Nephron (organoid): ENCODE measurements around the gene DENND1A.

Experiments used
- H3K27ac Mint-ChIP-seq, 3 experiments: 2 replicates each; pipeline ENCODE4 v1.8.0; 2020; ENCODE audit warnings: mixed read lengths in 3 of 3, mild to moderate bottlenecking in 2 of 3, moderate library complexity in 1 of 3
- H3K27me3 Mint-ChIP-seq: 2 replicates; pipeline ENCODE4 v1.8.0; 2021; ENCODE audit warnings: low read depth, mild to moderate bottlenecking, moderate library complexity, mixed read lengths
- H3K36me3 Mint-ChIP-seq: 2 replicates; pipeline ENCODE4 v1.8.0; 2020; ENCODE audit warnings: low read depth, mixed read lengths
- H3K4me1 Mint-ChIP-seq: 2 replicates; pipeline ENCODE4 v1.8.0; 2020; ENCODE audit warnings: mixed read lengths
- H3K4me3 Mint-ChIP-seq, 3 experiments: 2 replicates each; pipeline ENCODE4 v1.8.0; 2020; ENCODE audit warnings: mild to moderate bottlenecking in 3 of 3, mixed read lengths in 3 of 3, moderate library complexity in 2 of 3
- H3K9me3 Mint-ChIP-seq: 2 replicates; pipeline ENCODE4 v1.8.0; 2020; ENCODE audit warnings: mixed read lengths
- TF ChIP-seq, protein P1 (sequence below), 3 experiments: fragments of 200-600 bp; sonication (generic); IDR thresholded peaks; one replicate each; pipeline ENCODE4 v1.5.0; 2021; ENCODE audit warnings: antibody characterized with exemption in 3 of 3; ENCODE audit not compliant: unreplicated experiment in 3 of 3

DENND1A gene

GRCh38 chr9:123960965-123961364 is 31.0 kb upstream of the DENND1A start:
- Mint-ChIP-seq H3K27me3 (peaks cover 57% of the 10 kb centered on the region), H3K36me3 (no peaks in the 10 kb centered on the region), H3K9me3 (peaks cover 3% of the 10 kb centered on the region), H3K27ac (no peak overlapping the region), H3K4me3 (no peak overlapping the region), H3K4me1 (no peaks in the 10 kb centered on the region)
- TF ChIP-seq, protein P1, sequence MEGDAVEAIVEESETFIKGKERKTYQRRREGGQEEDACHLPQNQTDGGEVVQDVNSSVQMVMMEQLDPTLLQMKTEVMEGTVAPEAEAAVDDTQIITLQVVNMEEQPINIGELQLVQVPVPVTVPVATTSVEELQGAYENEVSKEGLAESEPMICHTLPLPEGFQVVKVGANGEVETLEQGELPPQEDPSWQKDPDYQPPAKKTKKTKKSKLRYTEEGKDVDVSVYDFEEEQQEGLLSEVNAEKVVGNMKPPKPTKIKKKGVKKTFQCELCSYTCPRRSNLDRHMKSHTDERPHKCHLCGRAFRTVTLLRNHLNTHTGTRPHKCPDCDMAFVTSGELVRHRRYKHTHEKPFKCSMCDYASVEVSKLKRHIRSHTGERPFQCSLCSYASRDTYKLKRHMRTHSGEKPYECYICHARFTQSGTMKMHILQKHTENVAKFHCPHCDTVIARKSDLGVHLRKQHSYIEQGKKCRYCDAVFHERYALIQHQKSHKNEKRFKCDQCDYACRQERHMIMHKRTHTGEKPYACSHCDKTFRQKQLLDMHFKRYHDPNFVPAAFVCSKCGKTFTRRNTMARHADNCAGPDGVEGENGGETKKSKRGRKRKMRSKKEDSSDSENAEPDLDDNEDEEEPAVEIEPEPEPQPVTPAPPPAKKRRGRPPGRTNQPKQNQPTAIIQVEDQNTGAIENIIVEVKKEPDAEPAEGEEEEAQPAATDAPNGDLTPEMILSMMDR (IDR thresholded peaks at IDR 0.05; ENCODE audit: unreplicated experiment in 3 of 3), result no peak

- Mint-ChIP-seq H3K4me1 (no peaks in the 10 kb centered on the region), H3K9me3 (peaks cover 3% of the 10 kb centered on the region), H3K36me3 (no peaks in the 10 kb centered on the region), H3K27me3 (peaks cover 51% of the 10 kb centered on the region), H3K4me3 (no peak overlapping the region), H3K27ac (no peak overlapping the region)
- TF ChIP-seq, protein P1 (IDR thresholded peaks at IDR 0.05; ENCODE audit: unreplicated experiment in 3 of 3), result no peak
Measured at GRCh38 chr9:123960366-123960765, 30.4 kb upstream of the DENND1A start.

GRCh38 chr9:123959787-123960186 is 29.9 kb upstream of the DENND1A start:
- Mint-ChIP-seq H3K4me1 (peaks cover 5% of the 10 kb centered on the region), H3K9me3 (peaks cover 3% of the 10 kb centered on the region), H3K27me3 (peaks cover 52% of the 10 kb centered on the region), H3K36me3 (no peaks in the 10 kb centered on the region), H3K27ac (no peak overlapping the region), H3K4me3 (no peak overlapping the region)
- TF ChIP-seq, protein P1 (IDR thresholded peaks at IDR 0.05; ENCODE audit: unreplicated experiment in 3 of 3), result no peak

DNA sequence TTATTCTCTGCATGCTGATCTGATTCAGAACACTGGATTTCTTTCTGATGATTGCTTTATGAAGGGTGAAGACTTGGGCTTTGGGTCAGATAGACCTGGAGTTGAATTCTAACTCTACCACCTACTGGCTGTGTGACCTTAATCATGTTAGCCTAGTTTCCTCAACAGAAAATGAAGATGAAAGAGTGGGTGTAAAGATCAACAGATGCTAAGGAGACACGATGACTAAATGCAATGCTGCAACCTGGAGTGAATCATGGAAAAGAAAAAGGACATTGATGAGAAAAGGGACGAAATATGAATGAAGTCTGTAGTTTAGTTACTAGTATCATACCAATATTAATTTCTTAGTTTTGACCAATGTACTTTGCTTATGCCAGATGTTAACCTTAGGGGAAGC is 27.8 kb upstream of the DENND1A start:
- Mint-ChIP-seq H3K4me3 (no peak overlapping the region), H3K4me1 (peaks cover 23% of the 10 kb centered on the region), H3K9me3 (peaks cover 6% of the 10 kb centered on the region), H3K27ac (no peak overlapping the region), H3K27me3 (peaks cover 47% of the 10 kb centered on the region), H3K36me3 (no peaks in the 10 kb centered on the region)
- TF ChIP-seq, protein P1 (IDR thresholded peaks at IDR 0.05; ENCODE audit: unreplicated experiment in 3 of 3), result no peak

DNA sequence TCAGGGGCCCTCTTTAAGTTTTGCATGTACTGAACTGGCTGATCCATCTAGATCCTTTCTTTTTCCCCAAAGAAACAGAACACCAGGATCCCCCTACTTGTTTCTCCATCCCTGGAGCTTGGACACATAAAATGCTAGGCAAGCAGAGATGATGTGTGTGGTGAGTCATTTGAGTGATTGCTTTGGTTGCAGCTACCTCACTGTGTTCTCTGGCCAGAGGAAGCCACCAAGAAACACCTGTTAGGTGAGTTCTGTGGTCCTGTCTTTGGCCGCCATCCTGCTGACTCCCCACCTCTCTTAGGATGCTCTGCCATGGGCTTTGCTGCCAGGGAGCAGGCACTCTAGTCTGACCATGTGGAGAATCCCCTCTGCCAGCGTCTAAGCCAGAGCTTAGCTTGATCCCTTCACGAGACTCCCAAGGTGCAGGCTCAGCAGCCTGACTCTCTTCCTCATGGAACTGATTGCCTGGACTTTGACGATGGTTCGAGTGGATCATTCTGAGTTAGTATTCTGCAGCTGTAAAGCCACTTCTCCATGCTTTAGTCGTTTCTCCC is 27.3 kb upstream of the DENND1A start:
- Mint-ChIP-seq H3K36me3 (no peaks in the 10 kb centered on the region), H3K27me3 (peaks cover 47% of the 10 kb centered on the region), H3K4me3 (no peak overlapping the region), H3K9me3 (peaks cover 6% of the 10 kb centered on the region), H3K4me1 (peaks cover 25% of the 10 kb centered on the region), H3K27ac (no peak overlapping the region)
- TF ChIP-seq, protein P1 (IDR thresholded peaks at IDR 0.05; ENCODE audit: unreplicated experiment in 3 of 3), result no peak

DNA sequence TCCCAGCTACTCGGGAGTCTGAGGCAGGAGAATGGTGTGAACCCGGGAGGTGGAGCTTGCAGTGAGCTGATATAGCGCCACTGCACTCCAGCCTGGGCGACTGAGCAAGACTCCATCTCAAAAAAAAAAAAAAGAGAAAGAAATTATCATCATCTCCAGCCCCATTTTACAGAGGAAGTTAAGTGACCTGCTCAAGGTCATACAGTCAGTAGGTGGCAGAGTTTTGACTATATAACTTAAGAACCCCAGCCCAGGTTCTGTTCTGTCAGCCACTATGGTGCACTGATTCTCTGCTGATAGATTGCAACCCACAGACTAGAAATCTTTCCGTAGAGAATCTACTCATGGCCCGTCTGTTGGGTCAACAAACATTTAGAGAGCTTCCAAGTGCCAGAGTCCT is 25.7 kb upstream of the DENND1A start:
- Mint-ChIP-seq H3K27ac (no peak overlapping the region), H3K36me3 (no peaks in the 10 kb centered on the region), H3K4me3 (no peak overlapping the region), H3K9me3 (peaks cover 6% of the 10 kb centered on the region), H3K27me3 (peaks cover 45% of the 10 kb centered on the region), H3K4me1 (peaks cover 25% of the 10 kb centered on the region)
- TF ChIP-seq, protein P1 (IDR thresholded peaks at IDR 0.05; ENCODE audit: unreplicated experiment in 3 of 3), result no peak
